SK-N-SH (cell line): ENCODE data around the gene TPH1. TPM values are rescaled to one million over a fixed set of nuclear protein-coding genes. Genes with fewer than 3 reads are reported as not detected.

Experiments used
- CTCF ChIA-PET: fragments of 300-600, 350-600 bp; formaldehyde crosslinking; extraction: SDS; loops from one replicate; lab custom pipeline; 2021; lab: Yijun Ruan, JAX
- POLR2A ChIA-PET: fragments of 350-600 bp; sonication (Branson Sonifier 250); formaldehyde crosslinking; extraction: SDS; loops from one replicate; lab custom pipeline; 2020; ENCODE audit warnings: antibody characterized with exemption, inconsistent platforms; lab: Yijun Ruan, JAX
- DNase-seq: peaks from one replicate; pipeline ENCODE4 v3.0.0; 2012
- H2AFZ ChIP-seq: fragments of 200-600 bp; sonication (generic); 2 replicates; pipeline ENCODE4 v1.8.1; 2016; ENCODE audit warnings: antibody characterized with exemption, mild to moderate bottlenecking, low read depth
- H3F3A ChIP-seq: fragments of 200-600 bp; sonication (generic); replicated peaks from 2 replicates; pipeline ENCODE3; 2016; ENCODE audit warnings: antibody characterized with exemption, mild to moderate bottlenecking; ENCODE audit not compliant: insufficient read depth
- H3K27ac ChIP-seq, 2 experiments: fragments of 200-500 bp in 1 of 2; fragments of 200-600 bp in 1 of 2; sonication (Bioruptor generic) in 1 of 2; sonication (generic), shearing (Covaris generic) in 1 of 2; 2 replicates each; pipeline versions ENCODE4 v1.5.1 to v1.6.1; 2014 to 2016; ENCODE audit warnings: low read depth in 2 of 2, inconsistent platforms in 1 of 2, low read length in 1 of 2, mild to moderate bottlenecking in 1 of 2, mixed read lengths in 1 of 2
- H3K27me3 ChIP-seq: fragments of 200-600 bp; sonication (generic), shearing (Covaris generic); 2 replicates; pipeline ENCODE4 v1.6.1; 2016; ENCODE audit warnings: mixed run types; ENCODE audit not compliant: insufficient read depth
- H3K36me3 ChIP-seq, 2 experiments: fragments of 200-500 bp in 1 of 2; fragments of 200-600 bp in 1 of 2; sonication (Bioruptor generic) in 1 of 2; sonication (generic) in 1 of 2; replicated peaks in 1 of 2; 2 replicates each; pipeline versions ENCODE3 to v1.5.1; 2014 to 2016; ENCODE audit warnings: low read length in 1 of 2, mild to moderate bottlenecking in 1 of 2; ENCODE audit not compliant: insufficient read depth in 2 of 2, control insufficient read depth in 1 of 2
- H3K4me1 ChIP-seq, 2 experiments: fragments of 200-500 bp in 1 of 2; fragments of 200-600 bp in 1 of 2; sonication (Bioruptor generic) in 1 of 2; sonication (generic), shearing (Covaris generic) in 1 of 2; 2 replicates each; pipeline versions ENCODE4 v1.5.1 to v1.6.1; 2014 to 2016; ENCODE audit warnings: low read depth in 1 of 2, low read length in 1 of 2, mixed run types in 1 of 2; ENCODE audit not compliant: insufficient read depth in 2 of 2, control insufficient read depth in 1 of 2
- H3K4me2 ChIP-seq: fragments of 200-600 bp; sonication (generic), shearing (Covaris generic); 2 replicates; pipeline ENCODE4 v1.6.1; 2017; ENCODE audit warnings: mixed run types
- H3K4me3 ChIP-seq, 2 experiments: fragments of 200-500 bp in 1 of 2; fragments of 200-600 bp in 1 of 2; sonication (Bioruptor generic) in 1 of 2; sonication (generic), shearing (Covaris generic) in 1 of 2; 2 replicates each; pipeline versions ENCODE4 v1.5.1 to v1.8.1; 2014 to 2016; ENCODE audit warnings: low read depth in 2 of 2, inconsistent platforms in 1 of 2, low read length in 1 of 2, mild to moderate bottlenecking in 1 of 2, mixed read lengths in 1 of 2, moderate library complexity in 1 of 2
- H3K79me2 ChIP-seq: fragments of 200-600 bp; sonication (generic); 2 replicates; pipeline ENCODE4 v1.8.1; 2017; ENCODE audit warnings: mild to moderate bottlenecking; ENCODE audit not compliant: insufficient read depth
- H3K9ac ChIP-seq: fragments of 200-600 bp; sonication (generic); 2 replicates; pipeline ENCODE4 v1.6.1; 2017; ENCODE audit warnings: mixed run types
- H3K9me2 ChIP-seq: fragments of 200-600 bp; sonication (generic); 2 replicates; pipeline ENCODE4 v1.6.1; 2017; ENCODE audit warnings: mixed run types
- H3K9me3 ChIP-seq: fragments of 200-600 bp; sonication (generic); 2 replicates; pipeline ENCODE4 v1.6.1; 2017; ENCODE audit warnings: mixed run types, mild to moderate bottlenecking, moderate library complexity
- H4K20me1 ChIP-seq: fragments of 200-600 bp; sonication (generic); 2 replicates; pipeline ENCODE4 v1.6.1; 2017; ENCODE audit warnings: mild to moderate bottlenecking, mixed run types; ENCODE audit not compliant: insufficient read depth
- ELF1 ChIP-seq: IDR thresholded peaks from 2 replicates; pipeline ENCODE4 v1.4.0; 2012
- EP300 ChIP-seq, 2 experiments: IDR thresholded peaks; 2 replicates each; pipeline versions ENCODE4 v1.4.0 to v1.6.1; 2012; ENCODE audit warnings: borderline replicate concordance in 1 of 2, low read depth in 1 of 2, low read length in 1 of 2
- EZH2phosphoT487 ChIP-seq: fragments of 200-600 bp; sonication (generic); IDR thresholded peaks from 2 replicates; pipeline ENCODE4 v1.6.1; 2017; ENCODE audit warnings: low read depth, mixed run types, mild to moderate bottlenecking, antibody characterized with exemption, moderate library complexity, borderline replicate concordance
- FOXJ3 ChIP-seq: sonication (generic); formaldehyde crosslinking; IDR thresholded peaks from 2 replicates; pipeline ENCODE4 v1.5.1; 2020; ENCODE audit warnings: mild to moderate bottlenecking, missing genetic modification reagents
- FOXM1 ChIP-seq: IDR thresholded peaks from 2 replicates; pipeline ENCODE4 v1.4.0; 2012; ENCODE audit warnings: low read depth, mild to moderate bottlenecking
- MEF2A ChIP-seq: IDR thresholded peaks from 2 replicates; pipeline ENCODE4 v1.4.0; 2012; ENCODE audit warnings: low read depth, borderline replicate concordance
- MXI1 ChIP-seq: IDR thresholded peaks from 2 replicates; pipeline ENCODE4 v1.6.1; 2012; ENCODE audit warnings: mild to moderate bottlenecking, low read depth, low read length, improper control_type of control experiment
- NFIC ChIP-seq: IDR thresholded peaks from 2 replicates; pipeline ENCODE4 v1.4.0; 2012; ENCODE audit warnings: borderline replicate concordance
- NRF1 ChIP-seq: IDR thresholded peaks from 2 replicates; pipeline ENCODE4 v1.6.1; 2012; ENCODE audit warnings: low read depth, mild to moderate bottlenecking, low read length
- POLR2AphosphoS5 ChIP-seq: IDR thresholded peaks from 2 replicates; pipeline ENCODE4 v1.6.1; 2012; ENCODE audit warnings: low read depth, low read length
- RAD21 ChIP-seq: IDR thresholded peaks from 2 replicates; pipeline ENCODE4 v1.6.1; 2012; ENCODE audit warnings: mild to moderate bottlenecking, low read length
- RCOR1 ChIP-seq: fragments of 150-350 bp; IDR thresholded peaks from 2 replicates; pipeline ENCODE4 v1.6.1; 2017; ENCODE audit warnings: antibody characterized with exemption, low read length
- REST ChIP-seq: IDR thresholded peaks from 2 replicates; pipeline ENCODE4 v1.6.1; 2012; ENCODE audit warnings: mild to moderate bottlenecking, low read depth, low read length, moderate library complexity
- RFX5 ChIP-seq: IDR thresholded peaks from 2 replicates; pipeline ENCODE4 v1.6.1; 2012; ENCODE audit warnings: mild to moderate bottlenecking, improper control_type of control experiment, low read length
- RXRA ChIP-seq: IDR thresholded peaks from 2 replicates; pipeline ENCODE4 v1.4.0; 2012; ENCODE audit warnings: low read depth, mild to moderate bottlenecking, borderline replicate concordance
- SIN3A ChIP-seq: IDR thresholded peaks from 2 replicates; pipeline ENCODE4 v1.6.1; 2012; ENCODE audit warnings: low read depth, mild to moderate bottlenecking, low read length, moderate library complexity, borderline replicate concordance
- TAF1 ChIP-seq: IDR thresholded peaks from 2 replicates; pipeline ENCODE4 v1.6.1; 2012; ENCODE audit warnings: low read depth, mild to moderate bottlenecking, low read length, moderate library complexity, borderline replicate concordance
- ZBTB33 ChIP-seq: IDR thresholded peaks from 2 replicates; pipeline ENCODE4 v1.4.0; 2012; ENCODE audit warnings: low read depth, borderline replicate concordance
- whole genome bisulfite sequencing: methylation state at CpG from one replicate; pipeline ENCODE4 v1.1.6; 2017; ENCODE audit warnings: low lambda C conversion rate; 5-methylcytosine and 5-hydroxymethylcytosine counted together
- polyA plus RNA-seq, 3 experiments: library from polyadenylated mRNA; depleted of rRNA; stranded (reverse); fragments of >200 nt; gene quantifications; 2 replicates each; pipeline ENCODE4 v1.2.3, GENCODE V29; 2012
- TF ChIP-seq, protein P1 (sequence below): fragments of 200-600 bp; sonication (generic); IDR thresholded peaks from 2 replicates; pipeline ENCODE4 v1.6.1; 2017; ENCODE audit warnings: antibody characterized with exemption, mild to moderate bottlenecking, moderate library complexity
- TF ChIP-seq, protein P2 (sequence below): IDR thresholded peaks from 2 replicates; pipeline ENCODE4 v1.4.0; 2012; ENCODE audit warnings: low read depth, borderline replicate concordance

TPH1 gene
- polyA plus RNA-seq, 1 of the 3 experiments (the other 2 are of a cell fraction), result 0.03 TPM

DNA sequence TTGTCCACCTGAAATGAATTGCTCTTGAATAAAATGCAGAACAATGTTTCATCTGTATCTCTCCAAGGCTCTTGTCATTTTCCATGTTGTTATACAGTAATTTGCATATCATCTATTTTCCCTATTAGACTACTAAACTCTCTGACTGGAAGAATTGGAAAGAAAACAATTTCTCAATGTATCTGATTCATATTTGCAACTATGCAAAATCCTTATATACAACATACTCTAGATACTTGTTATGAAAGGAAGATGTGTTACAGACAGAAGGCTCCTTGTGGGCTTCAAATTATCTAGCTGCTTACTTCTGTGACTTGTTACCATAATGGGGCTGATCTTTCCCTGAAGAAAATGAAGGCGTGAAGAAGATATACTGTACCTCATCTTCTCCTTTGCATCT, 23.6 kb downstream of the TPH1 start:
- Histone ChIP-seq H2AFZ (no peak overlapping the region), H3K4me3 (no peak overlapping the region), H3K9me2 (no peaks in the 10 kb centered on the region; the same call in 1 of the 2 replicates), H3K4me2 (no peak overlapping the region), H3K9ac (no peak overlapping the region), H3K36me3 (no peaks in the 10 kb centered on the region), H3F3A (no peaks in the 10 kb centered on the region), H4K20me1 (no peaks in the 10 kb centered on the region), H3K27ac (no peak overlapping the region), H3K79me2 (no peaks in the 10 kb centered on the region), H3K27me3 (peaks cover 10% of the 10 kb centered on the region; the same call in 1 of the 2 replicates), H3K4me1 (no peaks in the 10 kb centered on the region), H3K9me3 (no peaks in the 10 kb centered on the region)
- no peak for DNase-seq
- WGBS, result 33% methylated on average over 1 of the region's 1 CpG
- TF ChIP-seq MEF2A (no peak), RFX5 (no peak), NRF1 (no peak), NFIC (no peak), ZBTB33 (no peak), EP300 (IDR thresholded peaks at IDR 0.05; ENCODE audit: borderline replicate concordance in 1 of 2, low read depth in 1 of 2, low read length in 1 of 2) (no peak), TAF1 (no peak), POLR2AphosphoS5 (no peak), RXRA (no peak), FOXJ3 (CRISPR knock-in tag) (no peak), RCOR1 (no peak), MXI1 (no peak), REST (no peak), EZH2phosphoT487 (no peak), SIN3A (no peak), ELF1 (no peak), RAD21 (no peak), FOXM1 (no peak)
- TF ChIP-seq, protein P1, sequence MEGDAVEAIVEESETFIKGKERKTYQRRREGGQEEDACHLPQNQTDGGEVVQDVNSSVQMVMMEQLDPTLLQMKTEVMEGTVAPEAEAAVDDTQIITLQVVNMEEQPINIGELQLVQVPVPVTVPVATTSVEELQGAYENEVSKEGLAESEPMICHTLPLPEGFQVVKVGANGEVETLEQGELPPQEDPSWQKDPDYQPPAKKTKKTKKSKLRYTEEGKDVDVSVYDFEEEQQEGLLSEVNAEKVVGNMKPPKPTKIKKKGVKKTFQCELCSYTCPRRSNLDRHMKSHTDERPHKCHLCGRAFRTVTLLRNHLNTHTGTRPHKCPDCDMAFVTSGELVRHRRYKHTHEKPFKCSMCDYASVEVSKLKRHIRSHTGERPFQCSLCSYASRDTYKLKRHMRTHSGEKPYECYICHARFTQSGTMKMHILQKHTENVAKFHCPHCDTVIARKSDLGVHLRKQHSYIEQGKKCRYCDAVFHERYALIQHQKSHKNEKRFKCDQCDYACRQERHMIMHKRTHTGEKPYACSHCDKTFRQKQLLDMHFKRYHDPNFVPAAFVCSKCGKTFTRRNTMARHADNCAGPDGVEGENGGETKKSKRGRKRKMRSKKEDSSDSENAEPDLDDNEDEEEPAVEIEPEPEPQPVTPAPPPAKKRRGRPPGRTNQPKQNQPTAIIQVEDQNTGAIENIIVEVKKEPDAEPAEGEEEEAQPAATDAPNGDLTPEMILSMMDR, result no peak
- TF ChIP-seq, protein P2, sequence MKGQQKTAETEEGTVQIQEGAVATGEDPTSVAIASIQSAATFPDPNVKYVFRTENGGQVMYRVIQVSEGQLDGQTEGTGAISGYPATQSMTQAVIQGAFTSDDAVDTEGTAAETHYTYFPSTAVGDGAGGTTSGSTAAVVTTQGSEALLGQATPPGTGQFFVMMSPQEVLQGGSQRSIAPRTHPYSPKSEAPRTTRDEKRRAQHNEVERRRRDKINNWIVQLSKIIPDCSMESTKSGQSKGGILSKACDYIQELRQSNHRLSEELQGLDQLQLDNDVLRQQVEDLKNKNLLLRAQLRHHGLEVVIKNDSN, result no peak
- ChIA-PET POLR2A (no interaction called here), CTCF (interaction anchor here (0.7 kb wide), 1 partner anchor 424 kb away, joined by 3 read pairs; no protein-coding TSS in a partner anchor)
